ENCODE results near the gene CMYA5. TPM values are rescaled to one million over a fixed set of nuclear protein-coding genes. Genes with fewer than 3 reads are reported as not detected.

CMYA5 gene
- total RNA-seq, 1 experiment from 2014 or later = 0.07 TPM

DNA sequence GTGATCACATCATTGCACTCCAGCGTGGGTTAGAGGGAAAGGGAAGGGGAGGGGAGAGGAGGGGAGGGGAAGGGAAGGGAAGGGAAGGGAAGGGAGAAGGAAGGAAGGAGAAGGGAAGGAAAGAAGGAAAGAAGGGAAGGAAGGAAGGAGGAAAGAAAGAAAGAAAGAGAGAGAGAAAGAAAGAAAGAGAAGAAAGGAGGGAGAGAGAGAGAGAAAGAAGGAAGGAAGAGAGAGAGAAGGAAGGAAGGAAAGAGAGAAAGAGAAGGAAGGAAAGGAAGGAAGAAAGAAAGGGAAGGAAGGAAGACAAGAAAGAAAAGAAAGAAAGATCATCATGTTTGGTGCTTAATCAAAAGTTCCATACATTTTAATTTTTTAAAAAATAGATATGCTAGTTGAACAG is 136.2 kb downstream of the CMYA5 start:
- no peak for DNase-seq (ENCODE audit: low spot score)

DNA sequence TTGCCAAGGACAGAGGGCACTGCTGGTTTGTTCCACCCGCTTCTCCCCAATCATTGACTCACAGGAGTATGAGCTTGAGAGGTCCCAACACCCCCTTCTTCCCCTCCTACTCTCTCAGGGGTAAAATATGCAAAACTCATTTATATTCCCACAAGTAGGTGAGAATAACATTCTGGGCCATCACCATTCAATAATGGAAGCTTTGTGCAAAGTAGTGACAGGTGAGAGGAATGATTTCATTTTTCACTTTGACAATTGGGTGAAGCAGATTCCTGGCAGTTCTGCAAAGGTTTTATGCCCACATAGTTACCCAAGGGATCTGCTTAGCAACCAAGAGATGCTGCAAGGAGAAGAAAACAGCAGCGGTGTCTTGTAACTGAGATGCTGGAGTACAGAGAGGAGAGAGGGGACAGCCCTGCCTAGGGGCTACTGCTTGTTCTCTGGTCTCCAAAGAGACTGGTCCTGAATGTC is 137.6 kb downstream of the CMYA5 start:
- in situ Hi-C loops (cut with HindIII; ENCODE audit: low sequenced_read_pairs) = no loop called here
- DNase-seq (ENCODE audit: low spot score) = no peak

More for the DNA sequence above, 136.2 kb downstream of the CMYA5 start:
- in situ Hi-C loops (cut with HindIII; ENCODE audit: low sequenced_read_pairs) = no loop called here

DNA sequence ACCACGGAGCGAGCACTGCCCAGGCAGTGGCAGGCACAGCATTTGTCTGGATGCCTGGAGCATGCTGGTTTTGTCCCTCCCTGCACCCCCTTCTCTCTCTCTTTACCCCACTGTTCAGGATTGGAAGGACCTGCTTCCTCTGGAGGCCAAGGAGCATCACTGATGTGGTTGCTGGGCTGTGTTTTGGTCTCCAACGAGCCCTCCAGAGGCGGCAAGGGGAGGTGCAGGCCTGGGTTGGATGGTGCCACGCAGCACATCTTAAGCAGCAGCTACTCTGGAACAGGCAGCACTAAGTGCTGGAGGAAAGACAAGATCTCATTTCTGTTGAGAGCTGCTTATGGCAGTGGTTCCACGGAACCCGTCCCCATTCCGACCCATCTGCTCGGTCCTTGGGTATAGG is 139.6 kb downstream of the CMYA5 start:
- DNase-seq (ENCODE audit: low spot score) = no peak
- in situ Hi-C loops (cut with HindIII; ENCODE audit: low sequenced_read_pairs) = no loop called here

DNA sequence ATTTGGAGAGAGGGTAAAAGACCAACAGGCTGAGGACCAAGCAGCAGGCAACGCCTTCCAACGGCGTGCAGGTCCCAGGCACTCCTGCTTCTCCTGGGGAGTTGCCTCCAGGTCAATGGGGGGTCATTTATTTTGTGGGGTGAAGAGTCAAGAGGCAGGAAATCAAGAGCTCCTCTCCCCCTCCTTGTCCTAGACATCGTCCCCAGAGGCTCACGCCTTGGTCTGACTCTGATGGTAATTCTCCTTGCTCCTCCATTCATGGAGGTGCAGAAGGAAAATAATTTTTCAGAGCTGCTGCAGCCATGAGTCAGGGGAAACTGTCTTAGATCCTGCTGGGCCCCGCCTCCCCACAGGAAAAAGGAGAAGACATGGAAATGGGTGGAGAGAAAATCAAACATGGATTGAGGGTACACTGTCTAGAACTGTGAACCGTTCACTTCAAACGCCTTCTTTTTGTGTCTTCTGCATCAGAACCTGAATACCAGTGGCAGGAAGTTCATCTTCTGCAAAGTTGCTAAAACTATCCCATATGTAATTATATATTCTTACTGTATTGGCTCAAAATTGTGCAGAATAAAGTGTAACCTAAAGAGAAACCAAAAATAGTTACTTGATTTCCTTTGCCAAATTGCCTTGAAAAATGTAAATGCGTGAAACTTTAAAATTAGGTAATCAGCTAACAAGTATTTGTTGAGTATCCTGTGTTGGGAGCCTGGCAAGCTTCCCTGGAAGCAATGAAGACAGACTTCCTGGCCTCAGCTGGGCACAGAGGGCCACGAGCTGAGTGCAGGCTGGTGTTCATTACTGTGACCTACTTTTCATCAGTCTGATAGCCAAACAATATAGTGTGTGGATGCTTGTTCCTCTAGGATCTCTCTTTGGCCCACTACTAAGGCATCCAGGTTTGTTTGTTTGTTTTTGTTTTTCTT is 142.0 kb downstream of the CMYA5 start:
- DNase-seq (ENCODE audit: low spot score) = peak; percentile 84
- in situ Hi-C loops (cut with HindIII; ENCODE audit: low sequenced_read_pairs) = no loop called here

DNA sequence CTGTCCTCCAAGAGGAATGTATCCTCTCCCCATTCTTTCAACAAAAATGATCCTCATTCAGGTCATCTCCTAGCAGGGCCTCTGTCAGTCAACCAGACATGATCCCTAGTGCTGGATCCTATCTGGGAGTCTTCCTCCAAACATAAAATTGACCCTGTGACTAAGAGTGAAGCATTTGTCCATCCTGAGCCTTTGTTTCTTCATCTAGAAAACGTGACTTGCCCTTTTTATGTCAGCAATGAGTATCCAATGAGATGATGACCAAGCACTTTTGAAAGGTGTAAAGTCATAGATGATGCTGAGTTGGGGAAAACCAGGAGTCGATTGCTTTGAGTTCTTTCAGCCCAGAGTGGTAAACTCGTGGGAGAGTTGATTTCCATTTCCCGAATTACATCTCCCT is 143.3 kb downstream of the CMYA5 start:
- DNase-seq (ENCODE audit: low spot score) = no peak
- in situ Hi-C loops (cut with HindIII; ENCODE audit: low sequenced_read_pairs) = no loop called here

DNA sequence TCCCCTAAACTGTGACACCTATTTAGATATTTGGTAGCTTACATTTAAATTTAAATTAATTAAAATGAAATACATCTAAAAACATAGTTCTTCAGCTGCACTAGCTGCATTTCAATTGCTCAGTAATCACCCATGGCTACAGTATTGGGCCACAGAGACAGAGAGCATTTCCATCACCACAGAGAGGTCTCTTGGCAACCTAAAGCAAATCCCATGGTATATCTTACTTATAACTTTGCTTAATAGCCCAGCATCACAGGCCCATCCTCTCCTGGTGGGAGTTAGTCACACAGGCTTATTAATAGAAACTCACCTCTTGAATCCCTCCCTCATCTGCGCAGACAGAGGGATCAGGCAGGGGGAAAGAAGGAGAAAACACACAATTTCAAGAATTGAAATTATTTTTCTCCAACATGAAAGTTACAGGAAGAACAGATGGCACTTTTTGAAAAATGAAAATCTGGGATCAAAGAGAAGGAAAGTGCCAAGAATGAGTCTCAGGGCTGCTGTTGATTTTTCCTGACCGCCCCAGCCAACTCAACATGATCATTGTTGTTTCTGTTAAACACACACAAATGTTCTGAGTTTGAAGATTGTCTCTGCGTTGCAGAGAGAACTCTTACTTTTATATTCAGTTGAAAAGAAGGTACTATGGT is 144.6 kb downstream of the CMYA5 start:
- peak; percentile 37 for DNase-seq (ENCODE audit: low spot score)
- in situ Hi-C loops (cut with HindIII; ENCODE audit: low sequenced_read_pairs) = no loop called here

DNA sequence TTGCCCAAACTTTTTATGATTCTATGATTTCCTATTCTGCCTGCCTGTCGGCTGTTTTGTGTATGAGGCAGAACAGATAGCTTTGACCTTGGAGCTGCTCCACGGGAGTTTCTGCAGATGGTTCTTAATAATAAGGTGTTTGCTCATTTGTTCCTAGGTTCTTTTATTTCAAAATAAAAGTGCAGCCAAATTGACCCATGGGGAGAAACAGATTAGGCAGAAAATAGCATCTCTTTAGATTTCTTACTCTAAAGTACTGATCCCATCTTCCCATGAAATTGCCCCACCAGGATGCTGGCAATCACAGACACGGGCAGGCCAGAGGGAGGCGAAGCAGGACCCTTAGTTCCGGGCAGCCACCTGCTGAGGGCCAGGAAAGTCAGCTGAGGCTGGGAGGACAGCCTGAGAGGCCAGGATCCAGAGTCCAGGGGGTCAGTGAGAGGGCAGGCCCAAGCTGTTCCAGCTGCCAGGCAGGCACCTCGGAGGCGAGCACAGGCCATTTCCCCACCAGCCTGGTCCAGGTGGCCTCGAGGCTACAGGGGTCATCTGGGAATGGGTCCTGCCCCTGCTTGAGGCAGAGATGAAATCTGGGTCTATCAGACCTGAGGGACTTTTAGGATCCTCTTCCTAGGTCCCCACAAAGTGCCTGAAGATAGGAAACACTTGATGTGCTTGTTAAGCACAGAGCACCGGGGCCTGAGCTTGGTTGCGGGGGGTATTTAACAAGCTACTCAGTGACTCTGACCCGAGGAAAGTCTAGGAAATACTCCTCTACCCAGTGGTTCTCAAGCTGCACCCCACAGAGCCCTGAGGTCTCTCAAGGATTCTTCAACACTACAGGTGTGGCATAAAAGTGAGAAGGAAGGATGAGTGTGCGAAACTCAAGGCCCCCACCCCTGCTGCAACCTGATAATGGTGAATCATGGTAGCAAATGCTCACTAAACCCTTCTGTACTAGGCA is 145.4 kb downstream of the CMYA5 start:
- DNase-seq (ENCODE audit: low spot score) = peak; percentile 62
- in situ Hi-C loops (cut with HindIII; ENCODE audit: low sequenced_read_pairs) = no loop called here

DNA sequence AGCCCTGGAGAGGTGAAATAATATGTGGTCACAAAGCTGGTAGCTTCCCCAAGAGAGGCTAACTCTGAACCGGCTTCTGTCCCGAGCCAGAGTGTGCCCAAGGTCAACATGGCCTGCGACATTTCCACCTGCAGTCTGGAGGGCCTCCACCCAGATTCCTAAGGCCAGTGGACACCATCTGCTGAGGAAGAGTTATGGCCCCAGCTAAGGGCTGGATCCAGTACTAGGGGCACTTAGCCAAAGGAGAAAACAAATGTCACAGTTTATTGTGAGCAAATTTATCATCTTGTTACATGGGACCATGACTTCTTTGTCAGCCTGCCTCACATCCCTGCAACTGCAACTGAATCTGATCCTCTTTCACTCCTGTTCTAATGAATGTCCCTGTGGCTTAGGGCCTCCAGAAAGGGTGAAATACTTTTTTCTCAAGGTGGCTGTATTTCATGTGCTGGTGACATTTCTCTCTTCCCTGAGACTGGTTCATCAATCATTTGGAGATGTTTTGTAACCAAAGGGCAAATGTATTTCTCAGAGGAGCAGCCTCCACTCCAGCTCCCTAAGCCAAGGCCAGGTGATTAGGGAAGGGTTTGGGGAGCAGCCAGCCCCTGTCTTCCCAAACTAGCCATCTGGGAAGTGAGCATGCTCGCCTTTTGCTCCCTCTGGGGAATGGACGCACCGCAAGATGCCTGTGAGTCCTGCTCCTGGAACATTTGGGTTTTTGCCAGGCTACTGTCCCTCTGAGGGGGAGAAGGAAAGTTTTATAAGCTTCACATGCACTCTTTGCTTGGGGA is 148.3 kb downstream of the CMYA5 start:
- no peak for DNase-seq (ENCODE audit: low spot score)
- in situ Hi-C loops (cut with HindIII; ENCODE audit: low sequenced_read_pairs) = no loop called here

DNA sequence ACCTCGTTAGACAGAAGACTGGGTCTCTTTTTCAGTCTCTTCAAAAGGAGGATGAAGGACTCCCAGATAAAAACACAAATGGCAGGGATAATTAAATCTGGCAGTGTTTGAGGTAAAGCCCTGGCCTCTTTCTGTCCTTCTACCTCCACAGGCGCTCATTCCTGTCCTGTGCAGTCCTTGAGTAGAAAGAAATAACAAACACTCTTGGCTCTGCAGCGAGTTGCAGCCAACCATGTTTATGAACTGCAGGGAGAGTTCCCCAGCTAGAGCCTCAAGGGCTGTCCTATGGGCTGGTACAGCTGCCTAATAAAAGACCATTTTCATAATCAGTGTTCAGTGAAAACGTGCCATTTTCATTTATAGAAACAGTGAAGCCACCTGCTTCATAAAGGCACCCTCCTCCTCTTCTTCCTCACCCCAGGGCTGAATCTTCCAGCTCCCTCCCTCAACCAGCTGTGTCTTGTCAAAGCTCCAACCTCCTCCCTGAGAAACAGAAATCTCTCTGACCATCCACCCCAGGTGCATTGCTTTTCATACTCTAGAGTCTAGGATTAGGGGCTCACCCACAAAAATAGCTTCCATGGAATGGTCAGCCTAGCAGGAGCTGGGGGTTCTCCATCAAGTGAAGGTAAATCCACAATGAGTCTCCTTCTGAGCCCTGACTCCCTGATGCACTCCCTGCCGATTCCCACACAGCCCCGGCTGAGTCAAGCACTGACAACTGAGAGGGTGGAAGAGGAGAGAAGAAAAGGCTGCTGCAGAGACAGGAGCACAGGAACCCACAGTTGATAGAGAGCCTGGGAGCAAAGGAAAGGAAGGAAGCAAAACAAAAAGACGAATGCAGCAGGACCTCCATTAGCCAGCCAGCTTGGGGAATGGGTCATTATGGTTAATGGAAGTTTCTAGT is 150.7 kb downstream of the CMYA5 start:
- no peak for DNase-seq (ENCODE audit: low spot score)
- in situ Hi-C loops (cut with HindIII; ENCODE audit: low sequenced_read_pairs) = no loop called here

DNA sequence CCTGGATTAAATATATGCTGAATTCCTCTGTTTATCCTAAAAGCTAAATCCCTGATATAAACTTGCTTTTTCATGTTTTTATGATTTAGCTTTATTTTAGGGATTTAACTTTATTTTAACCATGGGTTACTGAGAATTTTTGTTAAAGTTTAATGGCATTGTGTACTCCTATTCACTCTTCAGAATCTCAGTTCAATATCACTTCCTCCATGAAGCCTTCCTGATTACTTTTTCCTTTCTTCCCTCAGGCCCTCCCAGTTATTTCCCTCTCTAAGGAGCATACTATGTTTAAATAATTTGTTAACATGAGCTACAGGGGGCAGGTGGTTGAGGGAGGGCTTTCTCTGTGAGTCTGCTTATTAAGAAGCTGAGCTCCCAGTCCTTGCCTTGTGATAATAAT is 151.5 kb downstream of the CMYA5 start:
- in situ Hi-C loops (cut with HindIII; ENCODE audit: low sequenced_read_pairs) = no loop called here

DNA sequence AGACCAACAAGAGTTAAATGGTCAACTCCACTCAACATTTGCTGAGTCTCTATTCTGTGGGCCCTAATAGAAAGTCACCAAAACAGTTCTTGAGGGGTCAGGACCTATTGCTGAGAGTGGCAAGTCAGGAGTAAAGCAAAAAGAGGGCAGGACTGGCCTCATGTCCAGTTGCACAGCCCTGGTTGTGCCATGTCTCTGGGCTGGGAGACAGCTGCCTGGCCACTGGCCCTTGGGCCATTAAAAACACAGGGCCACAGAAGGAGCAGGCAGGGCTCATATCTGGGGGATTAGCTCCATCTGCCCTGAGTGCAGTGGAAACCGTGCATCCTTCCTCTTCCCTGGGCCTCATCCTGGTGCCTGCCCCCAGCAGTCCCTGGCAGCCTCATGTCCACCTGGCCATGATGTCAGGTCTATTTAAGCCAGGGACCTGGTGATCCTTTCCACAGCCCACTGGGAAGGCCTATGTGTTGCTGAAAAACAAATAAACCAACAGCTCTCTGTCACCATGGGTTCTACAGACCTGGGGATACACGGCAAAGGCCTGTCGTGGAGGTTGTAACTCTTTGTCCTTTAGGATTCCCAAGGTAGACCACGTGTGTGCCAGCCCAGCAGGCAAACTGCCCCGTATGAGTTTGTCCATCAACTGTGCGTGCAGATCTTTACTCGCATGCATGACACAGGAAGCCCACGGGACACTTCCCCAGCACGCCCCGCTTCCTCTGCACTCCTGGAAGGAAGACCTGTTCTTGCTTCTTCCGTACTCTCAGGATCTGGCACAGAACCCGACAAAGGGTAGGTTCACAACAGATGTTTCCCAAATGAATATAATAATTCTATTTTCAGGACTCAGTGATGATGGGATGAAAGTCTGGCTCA is 152.6 kb downstream of the CMYA5 start:
- no peak for DNase-seq (ENCODE audit: low spot score)
- in situ Hi-C loops (cut with HindIII; ENCODE audit: low sequenced_read_pairs) = no loop called here

More for the DNA sequence above, 151.5 kb downstream of the CMYA5 start:
- no peak for DNase-seq (ENCODE audit: low spot score)

DNA sequence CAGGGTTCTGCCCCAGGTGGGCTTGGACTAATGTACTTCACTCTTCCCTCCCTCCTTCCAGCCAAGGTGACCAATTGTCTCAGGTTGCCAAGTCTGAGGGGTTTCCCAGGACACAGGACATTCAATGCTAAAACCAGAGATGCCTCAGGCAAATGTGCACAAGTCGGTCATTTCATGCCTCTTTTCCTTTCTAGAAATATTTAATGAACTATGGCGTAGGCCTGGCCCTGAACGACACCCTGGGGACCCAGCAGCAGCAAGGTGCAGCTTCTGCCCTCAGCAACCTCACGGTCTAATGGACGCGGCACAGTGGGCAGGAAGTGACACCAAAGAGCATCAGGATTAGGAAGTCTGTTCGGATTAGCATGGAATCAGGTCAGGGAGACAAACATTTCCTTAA is 153.4 kb downstream of the CMYA5 start:
- in situ Hi-C loops (cut with HindIII; ENCODE audit: low sequenced_read_pairs) = no loop called here
- no peak for DNase-seq (ENCODE audit: low spot score)

DNA sequence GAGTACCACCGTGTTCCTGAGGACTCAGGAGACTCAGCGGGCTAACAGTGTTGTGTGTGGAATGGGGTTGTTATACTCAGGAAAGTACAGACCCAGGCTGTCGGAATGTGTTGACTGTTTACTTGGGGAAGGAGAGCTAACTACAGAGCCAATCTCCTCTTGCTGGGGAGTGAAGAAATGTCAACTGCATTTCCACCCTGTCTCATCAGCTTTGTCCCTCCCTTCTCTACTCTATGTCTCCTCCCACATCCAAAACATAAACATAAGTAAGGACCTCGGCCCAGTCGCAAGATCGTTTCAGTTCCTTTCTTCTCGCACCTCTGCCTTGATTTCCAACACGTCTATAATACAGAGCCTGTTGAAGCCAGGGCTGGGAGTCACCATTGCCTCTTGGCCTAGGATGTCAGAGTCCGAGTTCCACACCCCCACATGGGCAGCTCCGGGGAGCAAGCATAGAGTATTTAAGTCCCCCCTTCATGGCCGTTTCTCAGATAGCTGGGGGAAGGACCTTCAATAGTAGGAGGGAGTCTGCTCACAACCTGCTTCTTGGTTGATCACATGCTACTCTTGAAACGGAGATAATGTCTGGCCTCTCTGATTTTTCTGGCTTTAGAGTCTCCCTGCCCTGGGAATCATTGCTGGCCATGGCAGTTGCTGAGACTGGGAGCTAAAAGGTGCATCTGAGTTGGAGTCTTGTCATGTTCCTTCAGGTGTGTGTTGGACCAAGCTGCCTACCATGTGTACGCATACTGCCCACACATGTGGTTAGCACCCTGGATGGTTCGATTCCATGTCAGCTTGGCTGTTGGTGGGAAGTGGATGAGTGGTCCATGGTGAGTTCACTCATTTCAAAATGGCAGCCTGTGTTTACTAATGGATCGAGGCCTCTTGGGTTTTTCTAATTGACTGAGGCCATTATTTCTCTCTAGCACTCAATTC is 154.1 kb downstream of the CMYA5 start:
- in situ Hi-C loops (cut with HindIII; ENCODE audit: low sequenced_read_pairs) = no loop called here
- no peak for DNase-seq (ENCODE audit: low spot score)

DNA sequence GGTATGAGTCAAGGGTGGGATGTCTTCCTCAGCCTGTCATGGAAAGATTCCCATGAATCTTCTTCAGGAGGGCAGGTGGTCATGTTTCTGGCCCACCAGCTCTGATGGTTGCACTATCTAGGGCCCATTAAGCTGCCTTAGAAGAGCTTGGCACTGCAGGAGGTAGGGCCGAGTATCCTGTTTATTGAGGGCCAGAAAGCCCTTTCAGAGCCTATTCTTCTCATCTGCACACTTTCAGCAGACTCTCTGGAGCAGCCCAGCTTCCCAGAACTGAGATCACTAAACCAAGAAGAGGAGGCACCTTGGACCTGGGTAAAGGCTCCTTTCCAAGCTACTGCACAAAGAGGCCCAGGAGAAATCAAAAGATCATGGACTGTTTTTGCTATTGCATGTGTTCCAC is 154.9 kb downstream of the CMYA5 start:
- DNase-seq (ENCODE audit: low spot score) = no peak
- in situ Hi-C loops (cut with HindIII; ENCODE audit: low sequenced_read_pairs) = no loop called here

DNA sequence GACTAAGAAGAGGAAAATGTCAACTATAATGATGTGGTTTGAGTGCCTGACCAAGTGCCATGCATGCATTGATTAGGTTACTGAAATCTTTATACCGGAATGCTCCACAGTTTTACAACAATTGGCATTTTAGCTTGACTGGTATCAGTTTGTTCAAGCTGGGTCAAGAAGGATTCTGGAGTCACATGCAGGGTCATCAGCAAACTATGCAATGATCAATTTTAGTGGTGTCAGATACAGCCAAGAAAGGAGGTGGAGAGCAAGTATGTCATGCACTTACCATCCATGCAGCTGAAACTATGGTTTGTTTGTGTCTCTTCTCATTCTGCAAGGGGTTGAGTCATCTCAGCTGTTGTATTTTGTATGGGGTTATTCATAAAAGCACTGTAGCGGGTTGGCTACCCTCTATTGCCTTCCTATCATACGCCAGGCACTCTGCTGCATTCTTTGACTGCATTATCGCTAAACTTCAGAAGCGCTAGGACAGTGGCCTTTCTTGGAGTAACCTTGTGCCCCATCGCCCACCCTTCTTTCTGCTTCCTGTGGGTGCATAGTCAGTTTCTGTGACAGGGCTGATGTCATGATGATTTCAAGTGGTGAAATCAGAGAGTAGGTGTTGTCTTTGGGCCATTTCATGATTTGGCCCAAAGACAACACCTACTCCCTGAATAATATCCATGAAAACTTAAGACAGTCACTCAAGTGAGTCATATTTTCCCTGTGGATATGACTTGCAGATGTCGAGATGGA is 156.0 kb downstream of the CMYA5 start:
- no peak for DNase-seq (ENCODE audit: low spot score)
- in situ Hi-C loops (cut with HindIII; ENCODE audit: low sequenced_read_pairs) = no loop called here

Data from G401 (cell line).